Fibroblast of mammary gland (primary cell): ENCODE measurements around the gene SLC24A3.

Experiments used
- DNase-seq: peaks from one replicate; pipeline ENCODE4 v3.0.0-alpha.2; 2010; ENCODE audit warnings: low read depth
- H3K4me3 ChIP-seq: 2 replicates; pipeline ENCODE4 v1.5.1; 2011; ENCODE audit warnings: low read depth, mild to moderate bottlenecking, low read length, moderate library complexity; ENCODE audit not compliant: control insufficient read depth
- TF ChIP-seq, protein P1 (sequence below): conservative IDR thresholded peaks from 2 replicates; pipeline ENCODE4 v1.5.1; 2011; ENCODE audit warnings: low read depth, low read length, inconsistent platforms; ENCODE audit not compliant: control insufficient read depth, insufficient read depth

SLC24A3 gene

DNA sequence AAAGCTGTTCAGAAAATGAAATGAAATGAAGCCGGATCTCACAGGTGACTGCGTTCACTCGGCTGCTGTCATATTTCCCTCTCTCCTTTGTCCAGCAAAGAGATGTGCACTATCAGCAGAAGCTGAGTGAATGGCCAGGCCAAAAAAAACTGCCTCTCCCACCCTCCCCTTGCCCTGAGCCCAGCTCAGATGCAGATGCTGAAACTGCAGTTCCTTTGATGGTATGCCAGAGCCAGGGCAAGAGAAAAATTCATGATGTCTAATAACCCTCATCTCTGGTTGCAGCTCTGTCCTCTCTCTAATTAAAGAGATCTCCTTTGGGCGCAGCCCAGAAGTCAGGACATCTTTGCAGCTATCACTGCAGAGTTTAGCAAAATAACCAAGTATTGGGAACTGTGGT lies 335.1 kb downstream of the SLC24A3 start:
- no peak for DNase-seq
- H3K4me3 ChIP-seq = no peak overlapping the region
- TF ChIP-seq, protein P1, sequence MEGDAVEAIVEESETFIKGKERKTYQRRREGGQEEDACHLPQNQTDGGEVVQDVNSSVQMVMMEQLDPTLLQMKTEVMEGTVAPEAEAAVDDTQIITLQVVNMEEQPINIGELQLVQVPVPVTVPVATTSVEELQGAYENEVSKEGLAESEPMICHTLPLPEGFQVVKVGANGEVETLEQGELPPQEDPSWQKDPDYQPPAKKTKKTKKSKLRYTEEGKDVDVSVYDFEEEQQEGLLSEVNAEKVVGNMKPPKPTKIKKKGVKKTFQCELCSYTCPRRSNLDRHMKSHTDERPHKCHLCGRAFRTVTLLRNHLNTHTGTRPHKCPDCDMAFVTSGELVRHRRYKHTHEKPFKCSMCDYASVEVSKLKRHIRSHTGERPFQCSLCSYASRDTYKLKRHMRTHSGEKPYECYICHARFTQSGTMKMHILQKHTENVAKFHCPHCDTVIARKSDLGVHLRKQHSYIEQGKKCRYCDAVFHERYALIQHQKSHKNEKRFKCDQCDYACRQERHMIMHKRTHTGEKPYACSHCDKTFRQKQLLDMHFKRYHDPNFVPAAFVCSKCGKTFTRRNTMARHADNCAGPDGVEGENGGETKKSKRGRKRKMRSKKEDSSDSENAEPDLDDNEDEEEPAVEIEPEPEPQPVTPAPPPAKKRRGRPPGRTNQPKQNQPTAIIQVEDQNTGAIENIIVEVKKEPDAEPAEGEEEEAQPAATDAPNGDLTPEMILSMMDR = no peak

DNA sequence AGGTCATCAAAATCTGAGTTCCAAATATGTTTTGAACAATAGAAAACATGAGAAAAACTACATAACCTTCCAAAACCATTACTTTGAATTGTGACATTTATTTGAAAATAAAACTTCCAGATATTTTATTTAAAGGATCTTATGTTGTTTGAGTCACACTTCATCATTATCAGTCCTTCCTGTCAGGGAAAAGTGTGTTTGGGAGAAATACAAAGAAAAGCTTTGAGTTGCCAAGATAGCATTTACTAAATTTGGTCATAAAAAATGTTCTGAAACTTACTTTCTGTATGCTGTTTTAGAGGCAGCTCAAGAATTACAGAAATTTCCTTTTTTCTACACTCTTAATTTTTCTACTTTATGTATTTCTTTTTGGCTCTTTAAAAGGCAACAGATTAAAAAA lies 337.5 kb downstream of the SLC24A3 start:
- DNase-seq = no peak
- TF ChIP-seq, protein P1 = no peak
- no peak overlapping the region for H3K4me3 ChIP-seq

DNA sequence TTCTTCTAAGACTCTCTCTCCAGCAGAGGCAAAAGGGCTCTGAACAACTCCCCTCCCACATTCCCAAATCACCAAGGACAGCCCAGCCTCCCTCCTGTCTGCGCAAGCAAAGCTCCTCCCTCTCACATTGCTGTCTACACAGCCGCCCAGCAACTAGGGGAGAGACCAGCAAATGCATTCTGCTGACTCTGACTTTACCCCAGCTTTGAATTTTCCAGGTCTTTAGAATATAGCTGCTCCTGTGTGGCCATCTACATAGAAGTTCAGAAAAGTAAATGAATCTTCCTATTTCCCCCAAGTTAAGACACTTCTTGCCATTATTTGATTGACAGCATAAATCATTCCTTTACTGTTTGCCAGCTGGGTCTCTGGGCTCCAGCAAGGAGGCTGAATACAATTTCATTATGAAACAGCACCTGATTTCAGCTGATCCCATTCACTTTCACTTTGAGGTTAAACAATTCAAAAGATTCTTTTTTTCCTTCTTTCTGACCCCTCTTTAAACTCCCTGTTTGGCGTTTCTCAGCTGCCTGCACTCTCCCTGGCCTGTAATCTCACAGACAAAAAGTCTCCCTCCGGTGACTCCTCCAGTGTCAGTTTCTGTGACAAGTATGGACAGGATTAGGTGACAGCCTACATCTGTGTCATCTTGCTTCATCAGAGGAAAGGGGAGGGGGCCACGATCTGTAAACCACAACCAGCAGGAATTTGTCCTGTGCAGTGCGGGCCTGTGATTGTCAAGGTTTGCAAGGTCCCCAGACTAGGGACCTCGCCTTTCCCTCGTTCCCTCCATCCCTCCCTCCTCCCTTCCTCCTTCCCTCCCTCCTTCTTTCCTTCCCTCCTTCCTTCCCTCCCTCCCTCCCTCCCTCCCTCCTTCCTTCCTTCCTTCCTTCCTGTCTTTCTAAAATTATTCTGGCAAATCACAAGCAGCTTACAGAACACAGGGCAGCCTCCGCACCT lies 340.1 kb downstream of the SLC24A3 start:
- TF ChIP-seq, protein P1 = no peak
- H3K4me3 ChIP-seq = no peak overlapping the region
- DNase-seq = no peak

DNA sequence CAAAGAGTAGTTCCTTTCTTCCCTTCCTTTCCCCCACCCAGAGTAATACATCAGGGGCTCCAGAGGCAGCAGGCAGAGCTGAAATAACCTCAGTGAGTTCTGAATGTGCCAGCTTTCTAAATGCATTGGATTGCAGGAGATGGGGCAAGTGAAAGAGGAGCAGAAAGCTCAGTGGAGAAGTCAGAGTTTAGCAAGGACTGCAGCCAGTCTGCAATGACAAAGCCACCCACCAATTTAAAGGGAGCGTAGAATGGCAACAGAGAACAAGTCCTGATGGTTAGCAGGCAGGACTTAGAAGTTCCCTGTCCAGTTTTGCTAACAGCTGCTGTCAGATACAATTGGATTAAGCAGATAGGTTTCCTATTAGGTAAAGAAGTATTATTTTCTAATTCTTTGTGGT lies 342.2 kb downstream of the SLC24A3 start:
- no peak for DNase-seq
- no peak overlapping the region for H3K4me3 ChIP-seq
- TF ChIP-seq, protein P1 = no peak

DNA sequence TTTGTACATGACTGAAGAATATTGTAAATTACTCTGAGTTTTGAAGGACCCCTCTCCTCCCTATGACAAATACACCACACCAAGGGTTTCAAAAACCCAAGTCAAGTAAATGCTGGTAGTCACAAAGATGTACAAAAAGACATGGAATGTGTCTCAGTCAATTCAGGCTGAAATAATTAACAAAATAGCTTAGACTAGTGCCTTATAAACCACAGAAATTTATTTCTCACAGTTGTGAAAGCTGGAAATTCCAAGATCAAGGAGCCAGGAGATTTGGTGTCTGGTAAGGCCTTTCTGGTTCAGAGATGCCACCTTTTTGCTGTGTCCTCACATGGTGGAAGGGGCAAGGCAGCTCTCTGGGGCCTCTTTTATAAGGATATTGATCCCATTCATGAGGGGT lies 343.3 kb downstream of the SLC24A3 start:
- no peak for DNase-seq
- H3K4me3 ChIP-seq = no peak overlapping the region
- TF ChIP-seq, protein P1 = no peak

DNA sequence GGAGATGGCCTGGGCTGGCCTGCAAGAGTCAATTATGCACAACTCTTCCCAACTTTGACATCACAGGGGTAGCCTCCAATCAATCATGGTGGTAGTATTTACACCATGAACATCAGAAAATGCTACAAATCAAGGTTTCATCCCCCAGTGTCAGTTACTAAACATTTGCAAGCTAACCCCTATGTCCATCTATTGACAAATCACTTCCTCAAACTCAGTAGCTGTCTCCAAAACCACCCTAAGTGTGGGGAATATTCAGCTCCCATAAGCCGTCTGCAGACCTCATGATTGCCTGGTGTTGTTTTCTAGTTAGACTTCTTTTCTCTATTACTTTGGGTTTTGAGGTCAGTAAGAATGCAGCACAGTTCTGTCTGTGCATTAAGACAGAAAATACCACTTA lies 344.8 kb downstream of the SLC24A3 start:
- DNase-seq = no peak
- TF ChIP-seq, protein P1 = no peak
- no peak overlapping the region for H3K4me3 ChIP-seq
